ENCODE results near the gene TOP3B.

DNA sequence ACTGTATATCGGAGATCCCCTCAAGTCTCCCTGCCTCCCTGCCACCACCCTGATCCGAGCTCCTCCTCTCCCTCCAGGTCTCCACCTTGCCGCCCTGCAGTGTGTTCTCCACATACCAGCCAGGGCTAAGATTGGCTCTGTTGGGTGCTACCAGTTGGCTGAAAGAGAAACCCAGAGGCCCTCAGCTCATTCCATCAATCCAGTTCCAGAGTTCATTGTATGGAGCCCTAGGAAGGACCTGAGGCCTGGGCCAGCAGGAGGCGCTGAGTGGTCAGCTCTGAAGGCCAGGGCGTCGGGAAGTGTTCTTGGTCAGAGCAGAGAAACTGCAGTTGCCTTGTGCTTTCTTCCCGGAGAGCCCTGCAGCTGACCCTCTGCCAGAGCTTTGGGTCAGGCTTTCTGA, 2.2 kb upstream of the TOP3B start:
- TF ChIP-seq, protein P1, sequence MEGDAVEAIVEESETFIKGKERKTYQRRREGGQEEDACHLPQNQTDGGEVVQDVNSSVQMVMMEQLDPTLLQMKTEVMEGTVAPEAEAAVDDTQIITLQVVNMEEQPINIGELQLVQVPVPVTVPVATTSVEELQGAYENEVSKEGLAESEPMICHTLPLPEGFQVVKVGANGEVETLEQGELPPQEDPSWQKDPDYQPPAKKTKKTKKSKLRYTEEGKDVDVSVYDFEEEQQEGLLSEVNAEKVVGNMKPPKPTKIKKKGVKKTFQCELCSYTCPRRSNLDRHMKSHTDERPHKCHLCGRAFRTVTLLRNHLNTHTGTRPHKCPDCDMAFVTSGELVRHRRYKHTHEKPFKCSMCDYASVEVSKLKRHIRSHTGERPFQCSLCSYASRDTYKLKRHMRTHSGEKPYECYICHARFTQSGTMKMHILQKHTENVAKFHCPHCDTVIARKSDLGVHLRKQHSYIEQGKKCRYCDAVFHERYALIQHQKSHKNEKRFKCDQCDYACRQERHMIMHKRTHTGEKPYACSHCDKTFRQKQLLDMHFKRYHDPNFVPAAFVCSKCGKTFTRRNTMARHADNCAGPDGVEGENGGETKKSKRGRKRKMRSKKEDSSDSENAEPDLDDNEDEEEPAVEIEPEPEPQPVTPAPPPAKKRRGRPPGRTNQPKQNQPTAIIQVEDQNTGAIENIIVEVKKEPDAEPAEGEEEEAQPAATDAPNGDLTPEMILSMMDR (IDR thresholded peaks at IDR 0.05): no peak
- no peak for TF ChIP-seq POLR2AphosphoS5 (IDR thresholded peaks at IDR 0.05)
